Measurements from ENCODE around the gene PPOX. TPM values are rescaled to one million over a fixed set of nuclear protein-coding genes. Genes with fewer than 3 reads are reported as not detected.

PPOX gene
- total RNA-seq, 2 experiments from 2014 or later: 42.0 to 45.5 TPM

DNA sequence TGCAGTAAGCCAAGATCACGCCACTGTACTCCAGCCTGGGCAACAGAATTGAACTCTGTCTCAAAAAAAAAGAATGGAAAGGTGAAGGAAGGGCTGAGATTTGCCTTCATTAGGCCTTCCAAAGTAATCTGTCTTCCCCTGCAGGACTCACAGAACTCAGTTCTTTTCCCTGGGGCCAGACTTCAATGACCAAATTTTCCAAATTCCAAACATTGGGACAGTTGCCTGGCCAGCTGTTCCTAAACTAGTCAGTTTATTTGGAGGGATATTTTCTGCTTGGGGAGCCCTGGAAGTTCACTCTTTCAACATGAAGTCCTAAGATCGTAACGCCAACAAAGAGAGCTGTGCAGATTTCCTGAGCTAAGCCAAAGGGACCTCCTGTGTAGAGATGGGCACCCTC is 28.3 kb upstream of the PPOX start:
- H3K9me3 ChIP-seq (ENCODE audit: low read length): no peaks in the 10 kb centered on the region
- DNase-seq (ENCODE audit: low spot score): no peak
- ChIA-PET POLR2A (interaction anchor here (0.9 to 2.2 kb wide), 6 partner anchors 9 to 91 kb away, joined by 3 to 6 read pairs (median 4); partner anchors contain the start of genes NIT1, PFDN2 and TOMM40L), CTCF (ENCODE audit: unreplicated experiment) (interaction anchor here (1.0 to 1.9 kb wide), 3 partner anchors 28 to 140 kb away, joined by 3 to 5 read pairs (median 3); partner anchors contain the start of gene PPOX)
- H3K4me1 ChIP-seq (ENCODE audit: insufficient read depth, low read length, poor library complexity, severe bottlenecking): peaks cover 19% of the 10 kb centered on the region
- no peak overlapping the region for H2AFZ ChIP-seq (ENCODE audit: low read length)
- TF ChIP-seq EZH2phosphoT487 (IDR thresholded peaks at IDR 0.05; ENCODE audit: borderline replicate concordance, low read depth, low read length): no peak
- no peaks in the 10 kb centered on the region for H4K20me1 ChIP-seq (ENCODE audit: insufficient read depth, low read length)
- intact Hi-C loops (cut with micrococcal nuclease; ENCODE audit: unreplicated experiment): loop anchor here (2.0 kb wide), 1 partner anchor 141 kb away; no protein-coding TSS in a partner anchor
- BruUV-seq (replicated peaks): no TSS peak
- no peak overlapping the region for H3K4me2 ChIP-seq (ENCODE audit: low read length)
- H3K4me3 ChIP-seq (ENCODE audit: low read depth, low read length, poor library complexity, severe bottlenecking): no peak overlapping the region
- no peaks in the 10 kb centered on the region; the same call in 1 of the 2 replicates for H3K36me3 ChIP-seq (ENCODE audit: insufficient read depth, low read length)
- no peak overlapping the region for H3K27ac ChIP-seq (ENCODE audit: low read depth, low read length, poor library complexity, severe bottlenecking)
- no peaks in the 10 kb centered on the region for H3K9me2 ChIP-seq (ENCODE audit: insufficient read depth, low read length)
- H3K79me2 ChIP-seq (ENCODE audit: insufficient read depth, low read depth, low read length): peaks cover 10% of the 10 kb centered on the region; the same call in 1 of the 2 replicates

DNA sequence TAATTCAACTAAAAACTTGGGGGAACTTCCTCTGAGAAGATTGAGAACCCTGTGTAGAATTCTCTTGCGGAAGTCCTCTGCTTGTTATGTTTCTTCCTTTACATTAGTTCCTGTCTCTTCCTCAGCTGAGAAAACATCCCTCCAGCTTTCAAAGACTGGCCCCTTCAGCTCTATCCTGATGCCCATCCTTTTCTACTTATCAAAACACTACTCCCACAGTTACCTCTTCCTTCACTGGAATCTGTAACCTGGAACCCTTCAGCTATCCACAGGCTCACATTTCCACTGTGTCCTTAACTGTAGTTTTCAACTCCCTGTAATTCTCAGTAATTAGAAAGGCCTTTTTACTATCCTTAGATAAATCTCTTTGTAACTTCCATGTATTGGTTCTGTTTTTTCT is 27.8 kb upstream of the PPOX start:
- no peak overlapping the region for H3K27ac ChIP-seq (ENCODE audit: low read depth, low read length, poor library complexity, severe bottlenecking)
- H3K9me3 ChIP-seq (ENCODE audit: low read length): no peaks in the 10 kb centered on the region
- no peaks in the 10 kb centered on the region for H3K9me2 ChIP-seq (ENCODE audit: insufficient read depth, low read length)
- H4K20me1 ChIP-seq (ENCODE audit: insufficient read depth, low read length): no peaks in the 10 kb centered on the region
- POLR2A ChIA-PET: interaction anchor here (0.9 to 1.2 kb wide), 5 partner anchors 8 to 91 kb away, joined by 3 to 5 read pairs (median 4); partner anchors contain the start of genes NIT1, PFDN2 and TOMM40L
- peaks cover 18% of the 10 kb centered on the region for H3K4me1 ChIP-seq (ENCODE audit: insufficient read depth, low read length, poor library complexity, severe bottlenecking)
- DNase-seq (ENCODE audit: low spot score): no peak
- intact Hi-C loops (cut with micrococcal nuclease; ENCODE audit: unreplicated experiment): loop anchor here (2.0 kb wide), 1 partner anchor 142 kb away; no protein-coding TSS in a partner anchor
- no peak overlapping the region for H3K4me3 ChIP-seq (ENCODE audit: low read depth, low read length, poor library complexity, severe bottlenecking)
- TF ChIP-seq CTCF (conservative IDR thresholded peaks at IDR 0.05; ENCODE audit: low read length) (no peak), EZH2phosphoT487 (IDR thresholded peaks at IDR 0.05; ENCODE audit: borderline replicate concordance, low read depth, low read length) (no peak)
- no peaks in the 10 kb centered on the region; the same call in 1 of the 2 replicates for H3K36me3 ChIP-seq (ENCODE audit: insufficient read depth, low read length)
- H3K4me2 ChIP-seq (ENCODE audit: low read length): no peak overlapping the region
- no TSS peak for BruUV-seq (replicated peaks)
- H3K79me2 ChIP-seq (ENCODE audit: insufficient read depth, low read depth, low read length): peaks cover 6% of the 10 kb centered on the region; the same call in 1 of the 2 replicates
- H2AFZ ChIP-seq (ENCODE audit: low read length): no peak overlapping the region
- CTCF ChIA-PET (ENCODE audit: unreplicated experiment): interaction anchor here (1.0 to 1.9 kb wide), 2 partner anchors 27 to 141 kb away, joined by 3 to 5 read pairs; partner anchors contain the start of gene PPOX

GRCh38 chr1:161139766-161140165 is 26.5 kb upstream of the PPOX start:
- H3K9me3 ChIP-seq (ENCODE audit: low read length): no peaks in the 10 kb centered on the region
- no peaks in the 10 kb centered on the region for H3K79me2 ChIP-seq (ENCODE audit: insufficient read depth, low read depth, low read length)
- no TSS peak for BruUV-seq (replicated peaks)
- TF ChIP-seq CTCF (conservative IDR thresholded peaks at IDR 0.05; ENCODE audit: low read length) (peak; percentile 85), EZH2phosphoT487 (IDR thresholded peaks at IDR 0.05; ENCODE audit: borderline replicate concordance, low read depth, low read length) (no peak)
- DNase-seq (ENCODE audit: low spot score): peak; percentile 52
- H3K4me2 ChIP-seq (ENCODE audit: low read length): no peak overlapping the region
- peaks cover 14% of the 10 kb centered on the region for H3K4me1 ChIP-seq (ENCODE audit: insufficient read depth, low read length, poor library complexity, severe bottlenecking)
- H2AFZ ChIP-seq (ENCODE audit: low read length): no peak overlapping the region
- no peak overlapping the region for H3K4me3 ChIP-seq (ENCODE audit: low read depth, low read length, poor library complexity, severe bottlenecking)
- ChIA-PET POLR2A (no interaction called here), CTCF (ENCODE audit: unreplicated experiment) (no interaction called here)
- no peaks in the 10 kb centered on the region; the same call in 1 of the 2 replicates for H3K36me3 ChIP-seq (ENCODE audit: insufficient read depth, low read length)
- H3K9me2 ChIP-seq (ENCODE audit: insufficient read depth, low read length): no peaks in the 10 kb centered on the region
- intact Hi-C loops (cut with micrococcal nuclease; ENCODE audit: unreplicated experiment): loop anchor here (2.0 kb wide), 1 partner anchor 143 kb away; no protein-coding TSS in a partner anchor
- H3K27ac ChIP-seq (ENCODE audit: low read depth, low read length, poor library complexity, severe bottlenecking): no peak overlapping the region
- no peaks in the 10 kb centered on the region for H4K20me1 ChIP-seq (ENCODE audit: insufficient read depth, low read length)
